GM13976 (cell line): ENCODE results near the gene RPA1.
A peak's percentile ranks its signal among the peaks of the same experiment; 100 is the strongest.

Experiments
- DNase-seq: peaks from one replicate; pipeline ENCODE4 v3.0.0; 2012; ENCODE audit warnings: low spot score
- CTCF ChIP-seq: IDR thresholded peaks from 2 replicates; pipeline ENCODE4 v1.5.1; 2012; ENCODE audit warnings: borderline replicate concordance, mild to moderate bottlenecking; ENCODE audit not compliant: insufficient read depth; ENCODE audit errors: extremely low read depth, missing control alignments, control extremely low read depth
- in situ Hi-C: fragments of 300-500 bp; cut with MboI; formaldehyde crosslinking; loops from one replicate; pipeline ENCODE4 v1.12.0; 2022; ENCODE audit warnings: low sequenced_read_pairs, mixed read lengths, inconsistent platforms; ENCODE audit not compliant: unreplicated experiment

Gene RPA1

GRCh38 chr17:1861391-1862010 lies 31.7 kb downstream of the RPA1 start:
- in situ Hi-C loops = no loop called here
- no peak for TF ChIP-seq CTCF
- no peak for DNase-seq

GRCh38 chr17:1865252-1866037 lies 35.6 kb downstream of the RPA1 start:
- TF ChIP-seq CTCF = peak; percentile 32
- DNase-seq = peak; percentile 63
- in situ Hi-C loops = no loop called here

- in situ Hi-C loops = no loop called here
- no peak for TF ChIP-seq CTCF
- DNase-seq = no peak
These were observed 37.5 kb downstream of the RPA1 start for GRCh38 chr17:1867307-1867706.

GRCh38 chr17:1868090-1868489 lies 38.3 kb downstream of the RPA1 start:
- no peak for DNase-seq
- in situ Hi-C loops = no loop called here
- no peak for TF ChIP-seq CTCF

GRCh38 chr17:1870592-1870991 lies 40.8 kb downstream of the RPA1 start:
- TF ChIP-seq CTCF = no peak
- in situ Hi-C loops = no loop called here

GRCh38 chr17:1871756-1872155 lies 42.0 kb downstream of the RPA1 start:
- DNase-seq = no peak
- no peak for TF ChIP-seq CTCF
- in situ Hi-C loops = no loop called here

More at GRCh38 chr17:1870592-1870991, 40.8 kb downstream of the RPA1 start:
- peak; percentile 54 for DNase-seq

GRCh38 chr17:1872254-1872653 lies 42.4 kb downstream of the RPA1 start:
- no peak for TF ChIP-seq CTCF
- in situ Hi-C loops = no loop called here
- no peak for DNase-seq
